Body of pancreas (tissue), 4 donors: ENCODE data around the gene NEURL1. TPM values are rescaled to one million over a fixed set of nuclear protein-coding genes. Genes with fewer than 3 reads are reported as not detected.
A peak's percentile ranks its signal among the peaks of the same experiment; 100 is the strongest.

ENCODE experiments used
- ATAC-seq: fragments of 150-250 bp; one replicate; pipeline ENCODE4 v1.9.1; 2016
- DNase-seq, 4 donors: peaks; one replicate each; pipeline ENCODE4 v3.0.0-alpha.2; 2019
- H3K27ac ChIP-seq, 4 donors: fragments of 200-600 bp; sonication (generic); 1 replicate in 3 of 4; 2 replicates in 1 of 4; pipeline versions ENCODE4 v1.5.1 to v1.6.1; 2016 to 2019; ENCODE audit warnings: mild to moderate bottlenecking in 1 of 4, mixed read lengths in 1 of 4, moderate library complexity in 1 of 4
- H3K27me3 ChIP-seq, 2 donors: fragments of 200-600 bp; sonication (generic); one replicate each; pipeline ENCODE4 v1.6.0; 2016; ENCODE audit warnings: mild to moderate bottlenecking in 1 of 2
- H3K36me3 ChIP-seq, 2 donors: fragments of 200-600 bp; sonication (generic); replicated peaks in 1 of 2; 2 replicates each; pipeline ENCODE4 v1.5.1; 2016; ENCODE audit warnings: low read depth in 2 of 2; ENCODE audit not compliant: insufficient read depth in 1 of 2
- H3K4me1 ChIP-seq: fragments of 200-600 bp; sonication (generic); one replicate; pipeline ENCODE4 v1.6.0; 2016
- H3K4me3 ChIP-seq, 2 donors: fragments of 200-600 bp; sonication (generic); 1 replicate in 1 of 2; 2 replicates in 1 of 2; pipeline ENCODE4 v1.5.1; 2016 to 2019
- H3K9me3 ChIP-seq, 3 donors: fragments of 200-600 bp; sonication (generic); 1 replicate in 2 of 3; 2 replicates in 1 of 3; pipeline ENCODE4 v1.5.1; 2016
- POLR2A ChIP-seq, 3 donors: fragments of 450-650 bp; IDR thresholded peaks; one replicate each; pipeline ENCODE4 v1.6.1; 2016; ENCODE audit warnings: antibody characterized with exemption in 3 of 3, mild to moderate bottlenecking in 2 of 3
- WGBS, 2 donors: methylation state at CpG; one replicate each; pipeline ENCODE4 v1.1.5; 2017; 5-methylcytosine and 5-hydroxymethylcytosine counted together
- intact Hi-C: fragments of 100-400 bp; cut with DNase I; formaldehyde crosslinking; loops from one replicate; pipeline ENCODE4 v1.15.1; 2023
- total RNA-seq, 2 donors: library from RNA; depleted of rRNA; stranded (reverse); fragments of >200 nt; gene quantifications; one replicate each; pipeline ENCODE4 v1.1.0, GENCODE V29; 2016
- TF ChIP-seq, protein P1 (sequence below), 7 experiments: fragments of 450-650 bp in 4 of 7; fragments of 200-600 bp in 3 of 7; sonication (generic) in 3 of 7; IDR thresholded peaks; one replicate each; pipeline ENCODE4 v1.5.1; 2016 to 2019; ENCODE audit warnings: antibody characterized with exemption in 7 of 7

Gene NEURL1
- total RNA-seq, 2 donors from 2014 or later, result 25.1 to 25.7 TPM

DNA sequence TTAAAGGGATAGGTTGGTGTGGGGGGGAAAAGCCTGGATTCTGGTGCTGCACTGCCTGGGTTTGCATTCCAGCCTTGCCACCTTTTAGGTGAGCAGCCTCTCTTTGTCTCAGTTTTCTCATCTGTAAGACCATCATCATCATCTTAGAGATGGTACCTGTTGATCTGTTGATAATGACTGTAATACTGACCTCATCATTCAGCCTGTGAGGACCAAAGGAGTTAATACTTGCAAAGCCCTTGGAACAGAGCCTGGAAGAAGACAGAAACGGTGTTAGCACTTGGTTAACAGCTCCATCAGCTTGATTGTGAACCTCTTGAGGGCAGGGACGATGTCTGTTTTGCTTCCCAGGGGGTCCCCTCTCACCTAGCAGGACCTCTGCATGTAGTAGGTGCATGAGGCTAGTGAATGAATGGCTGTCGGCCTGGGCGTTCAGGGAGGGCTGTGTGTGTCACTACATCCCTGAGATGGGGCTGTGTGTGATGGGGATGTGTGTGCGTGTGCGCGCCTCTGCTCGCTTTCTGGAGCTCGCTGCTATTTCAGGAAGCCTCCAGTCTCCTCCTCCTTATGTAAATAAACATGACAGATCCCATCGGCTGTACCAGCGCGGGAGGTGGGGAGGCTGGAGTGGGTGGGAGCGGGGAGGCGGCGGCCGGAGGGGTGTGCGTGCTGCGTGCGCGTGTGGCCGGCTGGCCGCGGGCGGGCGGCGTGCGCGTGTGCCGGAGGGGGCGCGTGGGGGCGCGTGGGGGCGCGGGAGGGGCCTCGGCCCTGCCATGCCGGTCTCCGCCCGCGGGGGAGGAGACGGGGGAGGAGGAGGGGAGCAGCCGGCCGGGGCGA is 61.2 kb downstream of the NEURL1 start:
- H3K4me3 ChIP-seq, result no peak overlapping the region
- ATAC-seq, result peak; percentile 69
- peak in 2 of 3 donors; percentile 12 to 21 for TF ChIP-seq POLR2A (IDR thresholded peaks at IDR 0.05)
- TF ChIP-seq, protein P1, sequence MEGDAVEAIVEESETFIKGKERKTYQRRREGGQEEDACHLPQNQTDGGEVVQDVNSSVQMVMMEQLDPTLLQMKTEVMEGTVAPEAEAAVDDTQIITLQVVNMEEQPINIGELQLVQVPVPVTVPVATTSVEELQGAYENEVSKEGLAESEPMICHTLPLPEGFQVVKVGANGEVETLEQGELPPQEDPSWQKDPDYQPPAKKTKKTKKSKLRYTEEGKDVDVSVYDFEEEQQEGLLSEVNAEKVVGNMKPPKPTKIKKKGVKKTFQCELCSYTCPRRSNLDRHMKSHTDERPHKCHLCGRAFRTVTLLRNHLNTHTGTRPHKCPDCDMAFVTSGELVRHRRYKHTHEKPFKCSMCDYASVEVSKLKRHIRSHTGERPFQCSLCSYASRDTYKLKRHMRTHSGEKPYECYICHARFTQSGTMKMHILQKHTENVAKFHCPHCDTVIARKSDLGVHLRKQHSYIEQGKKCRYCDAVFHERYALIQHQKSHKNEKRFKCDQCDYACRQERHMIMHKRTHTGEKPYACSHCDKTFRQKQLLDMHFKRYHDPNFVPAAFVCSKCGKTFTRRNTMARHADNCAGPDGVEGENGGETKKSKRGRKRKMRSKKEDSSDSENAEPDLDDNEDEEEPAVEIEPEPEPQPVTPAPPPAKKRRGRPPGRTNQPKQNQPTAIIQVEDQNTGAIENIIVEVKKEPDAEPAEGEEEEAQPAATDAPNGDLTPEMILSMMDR (IDR thresholded peaks at IDR 0.05), result no peak
- H3K27ac ChIP-seq, result peak overlapping the region in 3 of 4 donors; percentile 27 to 57 (median 36)
- no peaks in the 10 kb centered on the region for H3K9me3 ChIP-seq
- H3K4me1 ChIP-seq, result peaks cover 36% of the 10 kb centered on the region
- no peaks in the 10 kb centered on the region for H3K27me3 ChIP-seq
- 13 to 23% methylated on average over 10 to 24 of the region's 44 CpGs for WGBS, 2 donors
- no peaks in the 10 kb centered on the region for H3K36me3 ChIP-seq
- intact Hi-C loops, result no loop called here
- DNase-seq, result peak; percentile 40 to 73 (median 60)

- Histone ChIP-seq H3K27ac (peak overlapping the region in 3 of 4 donors; percentile 27 to 57 (median 36)), H3K36me3 (no peaks in the 10 kb centered on the region), H3K27me3 (no peaks in the 10 kb centered on the region), H3K9me3 (no peaks in the 10 kb centered on the region), H3K4me3 (no peak overlapping the region), H3K4me1 (peaks cover 31% of the 10 kb centered on the region)
- ATAC-seq, result no peak
- peak in 1 of 3 donors; percentile 12 for TF ChIP-seq POLR2A (IDR thresholded peaks at IDR 0.05)
- TF ChIP-seq, protein P1 (IDR thresholded peaks at IDR 0.05), result no peak
- no peak for DNase-seq
- 36 to 46% methylated on average over 1 to 2 of the region's 18 CpGs for WGBS, 2 donors
- intact Hi-C loops, result no loop called here
These were observed 61.8 kb downstream of the NEURL1 start for GRCh38 chr10:103555325-103555649.

DNA sequence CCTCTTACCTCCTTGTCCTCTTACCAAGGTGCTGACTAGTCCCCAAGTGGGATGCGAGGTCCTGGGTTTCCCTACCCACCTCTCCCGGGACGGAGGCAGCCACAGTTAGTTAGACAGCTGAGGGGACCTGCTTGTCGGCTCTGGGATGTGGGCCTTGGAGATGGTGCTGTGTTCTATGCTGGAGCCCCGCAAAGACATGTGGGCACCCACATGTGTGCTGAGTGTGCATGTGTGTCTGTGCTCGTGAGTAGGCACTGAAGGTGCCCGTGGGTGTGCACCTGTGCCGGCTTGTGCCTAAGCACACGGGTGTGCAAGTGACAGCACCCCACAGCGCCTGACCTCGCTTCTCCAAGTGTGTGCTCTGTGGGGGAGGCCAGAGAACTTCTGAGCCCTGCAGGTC is 62.2 kb downstream of the NEURL1 start:
- intact Hi-C loops, result no loop called here
- DNase-seq (no peak), ATAC-seq (no peak)
- no peak for TF ChIP-seq POLR2A (IDR thresholded peaks at IDR 0.05)
- TF ChIP-seq, protein P1 (IDR thresholded peaks at IDR 0.05), result no peak
- Histone ChIP-seq H3K4me3 (no peak overlapping the region), H3K36me3 (no peaks in the 10 kb centered on the region), H3K4me1 (peaks cover 32% of the 10 kb centered on the region), H3K27me3 (no peaks in the 10 kb centered on the region), H3K27ac (peak overlapping the region in 3 of 4 donors; percentile 27 to 57 (median 36)), H3K9me3 (peaks cover 0 to under 1% (median 0%) of the 10 kb centered on the region in 3 donors)
- WGBS, 2 donors, result 59 to 61% methylated on average over 4 to 11 of the region's 11 CpGs

GRCh38 chr10:103556383-103557007 is 63.0 kb downstream of the NEURL1 start:
- Histone ChIP-seq H3K36me3 (no peaks in the 10 kb centered on the region), H3K9me3 (peaks cover 0 to 5% (median 0%) of the 10 kb centered on the region in 3 donors), H3K27me3 (no peaks in the 10 kb centered on the region), H3K4me3 (no peak overlapping the region), H3K27ac (peak overlapping the region in 3 of 4 donors; percentile 23 to 57 (median 36)), H3K4me1 (peaks cover 35% of the 10 kb centered on the region)
- ATAC-seq, result no peak
- 61 to 68% methylated on average over 11 to 12 of the region's 12 CpGs for WGBS, 2 donors
- intact Hi-C loops, result no loop called here
- TF ChIP-seq, protein P1 (IDR thresholded peaks at IDR 0.05), result no peak
- TF ChIP-seq POLR2A (IDR thresholded peaks at IDR 0.05), result no peak
- DNase-seq, result no peak
